HG03558 (cell line): ENCODE data around the gene CD81.

ENCODE experiments used
- ATAC-seq: cut with Tn5 transposase; IDR thresholded peaks from one replicate; pipeline ENCODE4 v1.9.1; 2021; ENCODE audit warnings: moderate number of reproducible peaks; ENCODE audit not compliant: unreplicated experiment; ENCODE audit errors: extremely low read depth

The CD81 gene

GRCh38 chr11:2388431-2389376 is 11.6 kb downstream of the CD81 start:
- no peak for ATAC-seq

GRCh38 chr11:2389377-2390026 is 12.4 kb downstream of the CD81 start:
- no peak for ATAC-seq

GRCh38 chr11:2390091-2390724 is 13.1 kb downstream of the CD81 start:
- ATAC-seq, result no peak

GRCh38 chr11:2390725-2391151 is 13.6 kb downstream of the CD81 start:
- ATAC-seq, result no peak

- no peak for ATAC-seq
These were observed 14.3 kb downstream of the CD81 start for GRCh38 chr11:2391181-2391975.

- ATAC-seq, result no peak
These were observed 15.3 kb downstream of the CD81 start for GRCh38 chr11:2392241-2392959.

GRCh38 chr11:2393111-2393868 is 16.2 kb downstream of the CD81 start:
- ATAC-seq, result no peak

GRCh38 chr11:2393941-2394817 is 17.1 kb downstream of the CD81 start:
- ATAC-seq, result no peak

- ATAC-seq, result no peak
These were observed 17.7 kb downstream of the CD81 start for GRCh38 chr11:2394818-2395105.

- no peak for ATAC-seq
These were observed 18.2 kb downstream of the CD81 start for GRCh38 chr11:2395211-2395730.

- ATAC-seq, result no peak
These were observed 18.7 kb downstream of the CD81 start for GRCh38 chr11:2395856-2396255.

GRCh38 chr11:2396471-2396870 is 19.4 kb downstream of the CD81 start:
- no peak for ATAC-seq

- no peak for ATAC-seq
These were observed 19.9 kb downstream of the CD81 start for GRCh38 chr11:2397005-2397404.

GRCh38 chr11:2398664-2399355 is 21.7 kb downstream of the CD81 start:
- ATAC-seq, result no peak

- ATAC-seq, result peak; percentile 7
These were observed 22.5 kb downstream of the CD81 start for GRCh38 chr11:2399488-2400068.

- peak; percentile 61 for ATAC-seq
These were observed 23.1 kb downstream of the CD81 start, which contains the start of gene TSSC4 for GRCh38 chr11:2400069-2400761. Gene TSSC4 (plus strand): TSS chr11:2400750. CDS start chr11:2402634, 1,884 bp downstream.
